ENCODE results near the gene ERCC8.

- TF ChIP-seq CTCF (IDR thresholded peaks at IDR 0.05) (no peak), POLR2A (IDR thresholded peaks at IDR 0.05) (no peak)
Observed at GRCh38 chr5:60888359-60889061, 56.4 kb downstream of the ERCC8 start.

All from uterus (tissue), 2 donors.